ENCODE measurements around the gene TMEM106C.

GRCh38 chr12:47942614-47943225 is 20.7 kb upstream of the TMEM106C start:
- TF ChIP-seq, protein P1, sequence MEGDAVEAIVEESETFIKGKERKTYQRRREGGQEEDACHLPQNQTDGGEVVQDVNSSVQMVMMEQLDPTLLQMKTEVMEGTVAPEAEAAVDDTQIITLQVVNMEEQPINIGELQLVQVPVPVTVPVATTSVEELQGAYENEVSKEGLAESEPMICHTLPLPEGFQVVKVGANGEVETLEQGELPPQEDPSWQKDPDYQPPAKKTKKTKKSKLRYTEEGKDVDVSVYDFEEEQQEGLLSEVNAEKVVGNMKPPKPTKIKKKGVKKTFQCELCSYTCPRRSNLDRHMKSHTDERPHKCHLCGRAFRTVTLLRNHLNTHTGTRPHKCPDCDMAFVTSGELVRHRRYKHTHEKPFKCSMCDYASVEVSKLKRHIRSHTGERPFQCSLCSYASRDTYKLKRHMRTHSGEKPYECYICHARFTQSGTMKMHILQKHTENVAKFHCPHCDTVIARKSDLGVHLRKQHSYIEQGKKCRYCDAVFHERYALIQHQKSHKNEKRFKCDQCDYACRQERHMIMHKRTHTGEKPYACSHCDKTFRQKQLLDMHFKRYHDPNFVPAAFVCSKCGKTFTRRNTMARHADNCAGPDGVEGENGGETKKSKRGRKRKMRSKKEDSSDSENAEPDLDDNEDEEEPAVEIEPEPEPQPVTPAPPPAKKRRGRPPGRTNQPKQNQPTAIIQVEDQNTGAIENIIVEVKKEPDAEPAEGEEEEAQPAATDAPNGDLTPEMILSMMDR (IDR thresholded peaks at IDR 0.05): no peak; the same call in 1 of the 2 replicates
- TF ChIP-seq CREB1 (CRISPR knock-in tag; IDR thresholded peaks at IDR 0.05): no peak
- no peak for TF ChIP-seq FOXJ3 (CRISPR knock-in tag; IDR thresholded peaks at IDR 0.05; ENCODE audit: borderline replicate concordance)
- TF ChIP-seq MAX (CRISPR knock-in tag; IDR thresholded peaks at IDR 0.05): no peak
- TF ChIP-seq ETV6 (CRISPR knock-in tag; IDR thresholded peaks at IDR 0.05): no peak
- no peak for TF ChIP-seq GRHL2 (CRISPR knock-in tag; IDR thresholded peaks at IDR 0.05; ENCODE audit: insufficient replicate concordance, severe bottlenecking)
- TF ChIP-seq TEAD1 (CRISPR knock-in tag; IDR thresholded peaks at IDR 0.05): no peak
- TF ChIP-seq ZSCAN18 (CRISPR knock-in tag; IDR thresholded peaks at IDR 0.05): no peak
- TF ChIP-seq IRF2 (CRISPR knock-in tag; IDR thresholded peaks at IDR 0.05; ENCODE audit: borderline replicate concordance, low read depth): no peak
- no peak for TF ChIP-seq CBFB (CRISPR knock-in tag; IDR thresholded peaks at IDR 0.05; ENCODE audit: low read depth)
- TF ChIP-seq NR2C2 (CRISPR knock-in tag; IDR thresholded peaks at IDR 0.05): no peak
- no peak for TF ChIP-seq TP53 (CRISPR knock-in tag; IDR thresholded peaks at IDR 0.05)
